GM11168 (cell line): Measurements from ENCODE around the gene NME8.

Experiments used
- in situ Hi-C: fragments of 300-500 bp; cut with MboI; formaldehyde crosslinking; loops from one replicate; pipeline ENCODE4 v1.12.0; 2022; ENCODE audit warnings: low sequenced_read_pairs; ENCODE audit not compliant: unreplicated experiment

The NME8 gene

DNA sequence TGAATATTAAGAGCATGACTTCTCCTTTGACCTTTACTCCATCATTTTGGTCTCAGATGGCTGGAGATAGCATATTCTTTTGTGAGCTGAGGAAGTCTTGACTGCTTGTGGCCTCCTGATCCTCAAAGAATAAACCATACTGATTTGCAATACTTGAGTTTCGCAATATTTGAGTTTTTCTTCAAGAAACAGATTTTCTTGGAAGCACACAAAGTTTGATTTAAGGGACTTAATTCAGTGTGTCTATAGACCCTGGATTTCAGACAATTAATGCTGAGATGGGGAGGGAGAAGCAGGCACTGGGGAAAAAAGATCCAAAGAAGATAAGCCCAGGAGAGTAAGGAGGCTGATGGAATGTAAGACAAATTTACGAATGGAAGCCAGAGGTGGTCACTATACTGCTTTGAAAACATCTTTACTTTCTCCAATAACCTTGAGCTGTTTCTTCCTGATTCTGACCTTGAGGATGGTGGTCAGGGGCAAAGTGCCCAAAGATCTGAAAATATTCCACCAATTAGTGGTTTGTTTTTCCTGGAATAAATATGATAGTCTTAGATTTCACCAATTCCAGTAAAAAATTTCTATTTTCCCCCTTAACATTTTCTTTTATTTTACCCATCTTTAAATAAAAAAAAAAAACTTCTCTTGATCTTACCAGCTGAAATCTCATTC is 79.5 kb downstream of the NME8 start:
- in situ Hi-C loops, result no loop called here

DNA sequence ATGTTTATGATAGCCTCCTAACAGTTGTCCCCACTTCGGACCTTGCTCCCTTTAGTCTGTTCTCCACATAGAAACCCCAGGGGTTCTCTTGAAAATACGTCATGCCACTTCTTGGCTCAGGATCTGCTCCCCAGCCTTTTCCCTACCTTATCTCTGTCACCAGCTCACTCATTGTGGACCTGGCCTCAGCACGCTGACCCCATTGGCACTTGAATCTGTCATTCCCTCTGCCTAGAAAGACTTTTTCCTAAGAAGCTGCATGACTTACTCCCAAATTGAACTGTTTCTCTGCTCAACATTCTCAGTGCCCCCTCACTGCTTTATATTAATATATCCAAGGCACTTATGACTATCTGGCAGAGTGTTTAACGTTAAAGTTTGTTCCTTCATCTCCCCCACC is 80.5 kb downstream of the NME8 start:
- in situ Hi-C loops, result no loop called here

DNA sequence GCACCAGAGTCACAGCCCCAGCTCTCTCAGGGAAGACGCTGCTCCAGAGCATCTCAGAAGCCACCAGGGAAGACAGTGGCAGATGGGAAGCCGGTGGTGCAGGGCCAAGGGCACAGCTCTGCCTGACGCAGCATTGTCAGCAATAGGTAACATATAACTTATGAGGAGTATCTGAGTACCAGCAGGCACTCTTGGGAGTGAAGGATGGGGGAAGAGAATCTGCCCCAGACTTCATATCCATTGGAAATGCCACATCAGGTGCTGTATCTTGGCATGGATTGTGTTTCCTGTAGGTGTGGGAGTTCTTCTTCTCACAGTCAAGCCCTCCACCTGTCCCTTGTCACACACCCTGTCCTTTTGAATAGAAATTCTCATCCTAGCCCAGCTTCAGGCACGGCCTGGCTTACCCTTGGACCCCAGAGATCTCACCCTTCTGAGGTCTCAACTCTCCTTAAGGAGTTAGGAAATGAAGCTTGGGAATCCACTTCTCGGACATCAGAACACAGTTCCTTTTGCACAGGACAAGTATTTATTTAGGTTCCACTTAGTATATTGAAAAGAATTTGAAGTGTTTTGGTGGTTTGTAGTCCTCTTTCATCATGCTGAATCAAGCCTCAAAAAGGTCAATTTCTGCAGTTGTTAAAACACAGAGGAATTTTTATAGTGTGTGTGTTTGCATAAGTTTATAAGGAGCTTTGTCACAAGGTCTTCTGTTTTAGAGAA is 82.0 kb downstream of the NME8 start:
- in situ Hi-C loops, result no loop called here

- in situ Hi-C loops, result no loop called here
These were observed 84.1 kb downstream of the NME8 start for GRCh38 chr7:37932543-37932942.

DNA sequence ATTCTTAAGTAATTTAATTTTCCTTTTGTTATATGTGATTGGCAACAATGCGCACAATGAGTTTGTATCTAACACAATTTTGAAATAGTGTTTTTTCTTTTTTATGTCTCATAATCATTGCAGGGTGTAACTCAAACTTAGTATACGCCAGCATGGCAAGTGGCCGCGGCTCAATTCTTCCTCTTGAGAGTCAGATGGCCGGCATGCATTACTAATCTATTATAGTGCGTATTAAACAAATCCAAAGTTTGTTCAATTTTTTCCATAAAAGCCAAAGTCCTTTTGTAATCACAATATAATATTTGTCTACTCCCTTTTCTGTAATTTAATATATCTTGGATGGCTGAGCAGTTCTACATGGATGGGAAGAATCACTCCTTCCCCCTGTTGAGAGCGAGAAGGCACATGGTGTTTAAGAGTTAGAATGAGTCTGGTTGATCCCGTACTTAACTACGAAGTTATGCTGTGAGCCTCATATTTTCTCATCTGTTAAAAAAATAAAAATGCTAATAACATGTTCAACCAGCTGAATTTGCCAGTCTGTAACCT is 84.7 kb downstream of the NME8 start:
- in situ Hi-C loops, result no loop called here

DNA sequence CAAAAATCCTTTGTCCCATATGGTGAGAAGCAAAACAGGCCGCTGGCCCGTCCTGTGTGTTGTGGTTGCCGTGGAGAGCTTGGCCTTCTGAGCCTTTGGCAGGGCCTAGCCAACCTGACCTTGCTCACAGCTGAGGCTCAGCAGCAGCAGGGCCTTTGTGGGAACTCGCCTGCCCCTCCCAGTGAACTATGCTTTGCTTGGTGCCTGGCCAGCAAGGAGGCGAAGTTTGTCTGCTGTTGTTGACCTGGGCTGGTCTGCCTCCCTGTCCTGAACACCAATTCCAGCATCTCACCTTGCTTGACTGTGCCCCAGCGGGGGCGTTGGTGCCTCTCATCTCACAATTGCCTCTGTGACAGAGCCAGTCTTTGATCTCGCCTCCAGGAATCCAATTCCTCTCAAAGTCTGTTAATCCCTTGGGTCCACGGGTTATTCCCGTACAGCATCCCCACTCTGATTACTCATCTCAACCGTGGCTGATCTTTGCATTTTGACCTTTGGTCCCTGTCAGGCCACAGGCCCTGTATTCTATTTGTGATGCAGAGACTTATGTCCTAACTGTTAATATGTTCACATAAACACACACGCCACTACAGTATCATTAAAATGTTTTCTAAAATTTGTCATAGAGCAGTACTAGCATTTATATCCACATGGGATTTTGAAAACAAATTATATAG is 94.7 kb downstream of the NME8 start:
- in situ Hi-C loops, result no loop called here

DNA sequence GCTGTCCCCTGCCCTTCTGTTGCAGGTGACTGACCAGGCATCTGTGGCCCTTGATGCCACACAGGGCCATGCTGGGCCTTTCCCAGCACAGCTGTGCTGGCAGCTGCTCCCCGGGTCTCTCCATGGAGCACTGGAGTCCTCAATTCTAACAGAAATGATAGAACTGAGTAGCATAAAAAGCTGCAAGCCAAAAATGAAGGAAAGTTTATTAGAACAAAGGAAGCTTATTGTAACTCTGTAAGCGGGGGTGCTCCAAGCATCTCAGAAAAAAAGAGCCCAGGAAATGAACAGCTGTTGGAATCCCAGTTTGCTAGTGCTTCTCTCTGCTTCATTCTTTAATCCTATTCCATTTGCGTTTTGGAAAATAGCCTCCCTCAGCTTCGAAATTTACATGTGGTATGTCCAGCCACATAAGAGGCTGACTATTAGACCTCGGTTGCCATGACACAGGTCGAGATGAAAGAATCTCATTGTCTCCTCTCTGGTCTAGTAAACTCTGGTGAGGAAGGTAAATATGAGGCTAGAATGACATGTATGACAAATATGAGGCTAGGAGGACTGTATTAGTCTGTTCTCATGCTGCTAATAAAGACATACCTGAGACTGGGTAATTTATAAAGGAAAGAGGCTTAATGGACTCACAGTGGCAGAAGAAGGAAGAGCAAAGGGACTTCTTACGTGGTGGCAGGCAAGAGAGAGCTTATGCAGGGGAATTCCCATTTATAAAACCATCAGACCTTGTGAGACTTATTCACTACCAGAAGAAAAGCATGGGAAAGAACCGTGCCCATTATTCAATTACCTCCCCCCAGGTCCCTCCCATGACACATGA is 95.7 kb downstream of the NME8 start:
- in situ Hi-C loops, result no loop called here

DNA sequence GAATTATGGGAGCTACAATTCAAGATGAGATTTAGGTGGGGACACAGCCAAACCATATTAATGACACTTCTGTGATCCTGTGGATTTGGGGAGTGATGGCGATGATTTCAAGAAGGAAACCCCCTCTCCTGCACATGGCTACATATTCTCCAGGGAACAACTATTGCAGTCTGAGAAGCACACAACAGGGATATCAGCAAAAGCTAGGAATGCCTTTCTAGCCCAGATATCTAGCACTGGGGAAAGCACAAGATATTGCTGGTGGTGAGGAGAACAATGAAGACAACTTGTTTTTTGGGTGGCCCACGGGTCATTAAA is 96.3 kb downstream of the NME8 start:
- in situ Hi-C loops, result no loop called here

GRCh38 chr7:37945336-37945735 is 96.9 kb downstream of the NME8 start:
- in situ Hi-C loops, result no loop called here

GRCh38 chr7:37947138-37947940 is 98.9 kb downstream of the NME8 start:
- in situ Hi-C loops, result no loop called here

- in situ Hi-C loops, result no loop called here
These were observed 99.5 kb downstream of the NME8 start for GRCh38 chr7:37947941-37948210.
